Peyer's patch (tissue), 4 donors: ENCODE data around the gene BOD1.
"Not testable (repeated sequence)": the region's sequence is repeated elsewhere in the genome, so short reads cannot be mapped to it uniquely, and the experiment has no call there.

Experiments used
- CTCF ChIP-seq, 6 experiments: fragments of 450-650 bp in 4 of 6; fragments of 200-600 bp in 2 of 6; sonication (generic) in 1 of 6; IDR thresholded peaks; one replicate each; pipeline ENCODE4 v1.5.1; 2017 to 2019; ENCODE audit warnings: antibody characterized with exemption in 6 of 6, mild to moderate bottlenecking in 3 of 6, moderate library complexity in 1 of 6
- POLR2A ChIP-seq, 2 donors: fragments of 450-650 bp; IDR thresholded peaks; one replicate each; pipeline ENCODE4 v1.5.1; 2017; ENCODE audit warnings: antibody characterized with exemption in 2 of 2, mild to moderate bottlenecking in 2 of 2, moderate library complexity in 2 of 2

GRCh38 chr5:173586133-173586532, 30.3 kb downstream of the BOD1 start:
- not testable (repeated sequence) for TF ChIP-seq CTCF, POLR2A (IDR thresholded peaks at IDR 0.05)
